Skeletal muscle cell (primary cell): ENCODE measurements around the gene COL6A3.
A peak's percentile ranks its signal among the peaks of the same experiment; 100 is the strongest.

ENCODE experiments used
- DNase-seq: peaks from one replicate; pipeline ENCODE4 v3.0.0-alpha.2; 2010; ENCODE audit warnings: low read depth
- H3K4me3 ChIP-seq: 2 replicates; pipeline ENCODE4 v1.5.1; 2011; ENCODE audit warnings: low read depth, mild to moderate bottlenecking, control low read depth, low read length, moderate library complexity

Gene COL6A3, protein sequence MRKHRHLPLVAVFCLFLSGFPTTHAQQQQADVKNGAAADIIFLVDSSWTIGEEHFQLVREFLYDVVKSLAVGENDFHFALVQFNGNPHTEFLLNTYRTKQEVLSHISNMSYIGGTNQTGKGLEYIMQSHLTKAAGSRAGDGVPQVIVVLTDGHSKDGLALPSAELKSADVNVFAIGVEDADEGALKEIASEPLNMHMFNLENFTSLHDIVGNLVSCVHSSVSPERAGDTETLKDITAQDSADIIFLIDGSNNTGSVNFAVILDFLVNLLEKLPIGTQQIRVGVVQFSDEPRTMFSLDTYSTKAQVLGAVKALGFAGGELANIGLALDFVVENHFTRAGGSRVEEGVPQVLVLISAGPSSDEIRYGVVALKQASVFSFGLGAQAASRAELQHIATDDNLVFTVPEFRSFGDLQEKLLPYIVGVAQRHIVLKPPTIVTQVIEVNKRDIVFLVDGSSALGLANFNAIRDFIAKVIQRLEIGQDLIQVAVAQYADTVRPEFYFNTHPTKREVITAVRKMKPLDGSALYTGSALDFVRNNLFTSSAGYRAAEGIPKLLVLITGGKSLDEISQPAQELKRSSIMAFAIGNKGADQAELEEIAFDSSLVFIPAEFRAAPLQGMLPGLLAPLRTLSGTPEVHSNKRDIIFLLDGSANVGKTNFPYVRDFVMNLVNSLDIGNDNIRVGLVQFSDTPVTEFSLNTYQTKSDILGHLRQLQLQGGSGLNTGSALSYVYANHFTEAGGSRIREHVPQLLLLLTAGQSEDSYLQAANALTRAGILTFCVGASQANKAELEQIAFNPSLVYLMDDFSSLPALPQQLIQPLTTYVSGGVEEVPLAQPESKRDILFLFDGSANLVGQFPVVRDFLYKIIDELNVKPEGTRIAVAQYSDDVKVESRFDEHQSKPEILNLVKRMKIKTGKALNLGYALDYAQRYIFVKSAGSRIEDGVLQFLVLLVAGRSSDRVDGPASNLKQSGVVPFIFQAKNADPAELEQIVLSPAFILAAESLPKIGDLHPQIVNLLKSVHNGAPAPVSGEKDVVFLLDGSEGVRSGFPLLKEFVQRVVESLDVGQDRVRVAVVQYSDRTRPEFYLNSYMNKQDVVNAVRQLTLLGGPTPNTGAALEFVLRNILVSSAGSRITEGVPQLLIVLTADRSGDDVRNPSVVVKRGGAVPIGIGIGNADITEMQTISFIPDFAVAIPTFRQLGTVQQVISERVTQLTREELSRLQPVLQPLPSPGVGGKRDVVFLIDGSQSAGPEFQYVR (N-terminal part only)

GRCh38 chr2:237413777-237414661, at the start of gene COL6A3:
Gene COL6A3 (minus strand): TSS chr2:237414164. CDS start chr2:237396817, 17,347 bp downstream.
- peak within 1 kb of the TSS; percentile 65 for H3K4me3 ChIP-seq
- DNase-seq: peak; percentile 96

GRCh38 chr2:237459741-237460174, 45.8 kb upstream of the COL6A3 start:
- DNase-seq: peak; percentile 86
- no peak overlapping the region for H3K4me3 ChIP-seq

DNA sequence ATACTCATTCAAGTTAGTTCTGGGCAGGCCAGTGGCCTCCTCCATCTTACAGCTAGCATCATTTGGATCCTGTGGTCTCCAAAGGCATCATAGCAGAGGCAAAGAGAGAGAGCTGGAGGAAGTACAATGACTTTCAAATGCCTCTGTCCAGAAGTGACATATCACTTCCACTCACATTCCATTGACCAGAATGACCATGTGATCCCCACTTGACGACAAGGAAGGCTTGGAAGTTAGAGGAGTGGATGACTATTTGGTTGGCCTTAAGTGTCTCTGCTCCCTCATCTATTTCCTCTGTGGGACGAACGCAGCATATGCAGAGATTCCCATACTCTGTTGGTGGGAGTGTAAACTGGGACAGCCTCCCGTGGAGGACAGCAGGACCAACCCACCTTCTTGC, 45.3 kb upstream of the COL6A3 start:
- H3K4me3 ChIP-seq: no peak overlapping the region
- no peak for DNase-seq

GRCh38 chr2:237458519-237458918, 44.6 kb upstream of the COL6A3 start:
- no peak overlapping the region for H3K4me3 ChIP-seq
- DNase-seq: no peak

- H3K4me3 ChIP-seq: no peak overlapping the region
- DNase-seq: no peak
Observed at GRCh38 chr2:237457388-237457941, 43.5 kb upstream of the COL6A3 start.

DNA sequence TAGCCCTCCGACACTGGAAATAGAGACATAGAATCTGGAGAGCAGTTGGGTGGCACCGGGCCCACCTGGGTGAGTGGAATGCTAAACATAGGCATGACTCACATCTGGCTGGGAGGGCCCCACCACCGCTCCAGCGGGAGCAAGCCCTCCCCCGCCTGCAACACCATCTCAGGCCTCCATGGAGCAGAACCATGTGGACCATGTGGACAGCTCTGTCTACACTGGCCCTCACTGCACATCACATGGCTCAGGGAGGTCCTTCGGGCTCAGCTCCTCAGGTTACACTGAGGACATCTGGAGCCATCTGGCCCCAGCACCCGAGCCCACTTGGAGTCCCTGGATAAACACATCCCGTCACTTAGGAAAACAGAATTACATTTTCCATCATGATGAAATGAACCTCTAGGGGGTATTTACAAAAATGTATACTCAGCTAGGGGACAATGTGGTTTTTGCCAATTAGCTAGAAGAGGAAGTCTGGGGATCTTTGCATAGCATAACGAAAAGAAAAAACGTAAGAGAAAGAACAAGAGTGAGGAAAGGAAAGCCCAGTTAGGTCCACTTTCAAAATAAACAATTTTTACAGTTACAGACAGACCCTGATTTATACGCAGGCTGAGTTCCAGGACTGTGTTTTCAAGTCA, 42.4 kb upstream of the COL6A3 start:
- no peak overlapping the region for H3K4me3 ChIP-seq
- DNase-seq: peak; percentile 59

DNA sequence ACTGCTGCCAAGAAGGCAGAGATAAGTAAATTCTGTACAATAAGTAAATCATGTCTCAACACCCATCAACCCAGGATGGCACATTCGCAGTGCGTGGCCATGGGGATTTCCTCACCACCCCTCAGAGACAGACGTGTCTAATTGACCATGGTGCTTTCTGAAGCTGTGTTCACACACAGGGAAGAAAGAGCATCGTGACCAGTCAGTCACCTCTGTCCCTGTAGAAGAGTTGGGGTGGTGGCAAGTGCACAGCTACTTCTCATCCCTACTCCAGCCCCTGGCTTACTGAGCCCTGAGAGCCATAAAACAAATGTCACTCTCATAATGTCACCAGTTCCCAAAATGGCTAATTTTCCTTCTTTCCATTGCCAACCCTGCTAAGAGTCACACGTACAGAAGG, 41.8 kb upstream of the COL6A3 start:
- DNase-seq: no peak

DNA sequence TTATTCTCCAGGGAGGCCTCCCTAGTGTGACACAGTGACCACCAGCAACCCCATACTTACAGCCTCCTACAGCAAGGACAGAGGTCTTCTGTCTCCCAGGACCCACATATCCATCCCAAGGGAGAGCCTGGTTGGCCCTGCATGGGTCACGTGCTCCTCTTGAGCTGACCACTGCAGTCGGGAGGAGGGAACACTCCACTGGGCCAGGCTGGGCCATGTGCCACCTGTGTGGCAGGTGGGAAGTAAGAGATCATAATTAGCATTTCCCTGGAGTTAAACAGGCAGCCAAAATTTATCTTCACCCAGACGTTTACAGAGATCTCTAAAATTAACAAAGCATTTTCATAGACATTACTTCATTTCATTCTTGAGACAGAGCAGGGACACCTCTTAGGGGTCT, 39.7 kb upstream of the COL6A3 start:
- H3K4me3 ChIP-seq: no peak overlapping the region
- no peak for DNase-seq

More for the DNA sequence above, 41.8 kb upstream of the COL6A3 start:
- no peak overlapping the region for H3K4me3 ChIP-seq

GRCh38 chr2:237452861-237453260, 38.9 kb upstream of the COL6A3 start:
- H3K4me3 ChIP-seq: no peak overlapping the region
- DNase-seq: no peak

GRCh38 chr2:237451643-237452469, 37.9 kb upstream of the COL6A3 start:
- DNase-seq: no peak
- H3K4me3 ChIP-seq: no peak overlapping the region

- DNase-seq: no peak
- H3K4me3 ChIP-seq: no peak overlapping the region
Observed at GRCh38 chr2:237450583-237450982, 36.6 kb upstream of the COL6A3 start.

DNA sequence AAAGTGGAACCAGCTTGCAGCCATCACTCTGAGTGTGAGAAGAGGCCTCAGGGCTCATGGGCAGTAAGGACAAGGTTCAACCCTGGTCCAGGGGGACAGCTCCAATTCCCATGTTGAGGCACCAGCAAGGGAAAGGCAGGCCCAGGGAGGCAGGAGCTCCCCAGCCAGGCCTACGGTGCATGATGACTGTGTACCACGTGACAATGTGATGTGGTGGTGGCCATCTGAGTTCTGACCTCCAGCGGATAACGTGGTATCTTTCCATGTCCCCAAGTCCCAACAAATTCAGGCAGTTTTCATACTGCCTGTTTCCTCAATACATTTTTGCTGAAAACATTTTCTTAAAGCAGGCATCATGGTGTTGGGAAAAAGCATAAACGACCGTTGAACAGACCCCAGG, 36.1 kb upstream of the COL6A3 start:
- H3K4me3 ChIP-seq: no peak overlapping the region

DNA sequence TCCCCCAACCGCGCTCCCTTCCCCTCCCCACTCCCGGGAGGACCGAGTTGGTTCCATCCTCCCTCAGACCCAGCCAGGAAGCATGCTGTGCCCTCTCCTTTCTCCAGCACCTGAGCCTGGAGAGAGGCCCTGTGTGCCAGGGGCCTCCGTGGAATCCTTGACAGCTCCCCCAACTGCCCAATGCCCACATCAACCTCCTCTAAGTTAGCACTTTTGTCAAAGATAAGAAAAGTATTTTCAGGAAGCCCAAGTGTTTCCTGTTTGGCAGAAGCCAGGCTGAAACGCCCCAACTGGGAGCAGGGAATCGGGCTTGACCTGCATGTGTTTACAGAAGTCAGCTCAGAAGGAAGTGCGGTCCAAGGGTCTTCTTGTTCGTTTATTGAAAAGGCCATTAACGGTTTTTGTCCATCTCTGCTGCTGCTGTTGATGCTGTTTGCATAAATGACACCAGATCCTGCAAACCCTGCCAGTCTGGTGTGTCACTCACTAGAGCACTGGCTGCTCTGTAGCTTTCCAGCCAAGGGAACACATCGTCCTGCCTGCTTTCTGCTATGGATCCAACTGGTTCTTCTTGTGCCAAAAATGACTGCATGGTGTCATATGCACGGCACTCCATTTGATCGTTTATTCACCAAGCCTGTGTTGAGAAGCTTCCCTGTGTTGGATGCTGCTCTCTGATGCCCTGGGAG, 35.4 kb upstream of the COL6A3 start:
- no peak overlapping the region for H3K4me3 ChIP-seq
- DNase-seq: no peak

More for the DNA sequence above, 36.1 kb upstream of the COL6A3 start:
- DNase-seq: no peak

DNA sequence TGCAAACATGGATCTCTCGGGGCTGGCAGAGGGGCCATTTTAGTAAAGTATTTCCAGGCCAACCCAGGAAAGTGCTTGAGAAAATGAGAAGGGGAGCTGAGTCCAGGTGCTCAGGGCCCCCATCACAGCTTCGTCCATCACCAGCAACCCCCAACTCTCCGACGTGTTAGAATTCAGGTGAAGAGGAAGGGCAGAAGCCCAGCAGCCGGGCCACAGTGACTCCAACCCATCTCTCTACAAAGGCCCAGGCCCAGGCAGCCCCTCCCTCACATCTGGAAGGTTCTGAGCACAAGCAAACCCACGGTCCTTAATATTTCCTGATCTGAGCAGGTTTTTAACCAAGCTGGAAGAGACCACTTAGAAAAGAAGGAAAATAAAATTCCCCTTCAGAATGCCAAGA, 34.7 kb upstream of the COL6A3 start:
- no peak for DNase-seq
- H3K4me3 ChIP-seq: no peak overlapping the region

DNA sequence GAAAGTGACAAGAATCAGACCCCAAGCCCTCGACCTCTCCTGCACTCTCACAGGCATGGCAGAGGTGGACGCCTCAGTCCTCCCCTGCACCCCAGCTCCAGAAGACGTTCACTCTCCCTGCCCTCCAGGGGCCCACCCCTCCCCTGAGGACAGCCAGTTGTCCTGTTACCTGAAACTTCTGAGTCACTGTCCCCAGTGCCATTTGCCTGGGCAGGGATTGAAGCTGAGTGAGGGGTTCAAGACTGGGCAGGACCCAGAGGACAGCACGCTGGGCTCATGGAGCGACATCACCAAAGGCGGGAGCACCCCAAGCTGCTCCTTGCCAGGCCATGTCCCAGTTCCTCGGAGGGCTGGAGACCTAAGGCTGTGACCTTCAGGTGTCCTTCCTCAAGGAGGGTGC, 34.2 kb upstream of the COL6A3 start:
- no peak overlapping the region for H3K4me3 ChIP-seq
- DNase-seq: no peak

- no peak overlapping the region for H3K4me3 ChIP-seq
- no peak for DNase-seq
Observed at GRCh38 chr2:237447496-237447895, 33.5 kb upstream of the COL6A3 start.

GRCh38 chr2:237446338-237446665, 32.3 kb upstream of the COL6A3 start:
- no peak overlapping the region for H3K4me3 ChIP-seq

More at GRCh38 chr2:237446338-237446665, 32.3 kb upstream of the COL6A3 start:
- no peak for DNase-seq
